Measurements from ENCODE around the gene EPHB2.

EPHB2 gene

DNA sequence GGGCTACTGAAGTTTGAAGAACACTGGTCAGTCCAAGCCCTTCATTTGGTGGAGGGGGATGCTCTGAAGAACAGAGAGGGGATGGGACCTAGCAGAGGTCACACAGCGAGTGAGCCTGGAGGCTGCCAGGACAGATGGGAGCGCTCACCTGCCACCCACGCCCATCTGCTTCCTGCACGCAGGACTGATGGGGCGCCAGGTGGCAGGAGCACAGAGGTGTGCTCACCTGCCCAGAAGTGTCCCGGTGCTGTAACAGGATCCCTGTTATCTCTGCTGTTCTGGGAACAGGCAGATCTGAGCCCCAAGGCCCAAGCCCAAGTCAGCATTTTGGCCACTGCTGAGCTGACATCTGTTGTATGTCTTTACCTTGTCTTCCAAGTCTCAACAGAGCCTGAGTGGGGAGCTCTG, 40.5 kb downstream of the EPHB2 start:
- DNase-seq (ENCODE audit: low read depth in 2 of 2), result no peak

DNA sequence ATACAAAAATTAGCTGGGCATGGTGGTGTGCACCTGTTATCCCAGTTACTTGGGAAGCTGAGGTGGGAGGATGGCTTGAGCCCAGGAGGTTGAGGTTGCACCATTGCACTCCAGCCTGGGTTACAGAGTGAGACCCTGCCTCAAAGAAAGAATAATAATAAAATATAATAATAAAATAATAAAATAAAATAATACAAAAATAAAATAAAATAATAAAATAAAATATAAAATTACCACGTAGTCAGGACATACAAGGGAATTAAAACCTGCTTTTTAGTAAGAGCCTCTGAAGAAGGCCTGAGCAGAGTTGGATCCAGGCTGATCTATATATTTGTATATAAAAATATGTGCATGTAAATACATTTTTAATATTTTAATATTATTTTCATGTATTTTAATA, 41.7 kb downstream of the EPHB2 start:
- no peak for DNase-seq (ENCODE audit: low read depth in 2 of 2)

DNA sequence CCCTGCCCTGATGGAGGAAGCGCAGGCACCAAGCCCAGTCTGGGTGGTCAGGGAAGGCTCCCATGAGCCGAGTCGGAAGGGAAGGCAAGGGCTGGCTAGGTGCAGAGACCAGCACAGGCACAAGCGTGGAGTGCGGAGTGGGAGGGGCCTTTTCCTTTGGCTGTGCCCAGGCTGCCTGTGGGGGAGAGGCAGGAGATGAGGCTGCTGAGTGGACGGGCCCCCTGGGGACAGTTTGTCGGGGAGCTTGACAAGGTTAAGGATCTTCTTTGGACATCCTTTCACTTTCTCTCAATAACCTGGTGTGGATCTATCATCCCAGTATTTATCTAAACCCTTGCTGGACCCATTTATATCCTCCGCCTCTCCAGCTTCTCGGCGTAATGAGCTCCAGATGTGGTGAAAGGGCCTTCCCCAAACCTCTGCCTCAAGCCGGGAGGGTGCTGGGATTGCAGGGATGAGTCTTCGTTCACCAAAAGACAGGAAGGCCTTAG, 42.9 kb downstream of the EPHB2 start:
- DNase-seq (ENCODE audit: low read depth in 2 of 2), result no peak

DNA sequence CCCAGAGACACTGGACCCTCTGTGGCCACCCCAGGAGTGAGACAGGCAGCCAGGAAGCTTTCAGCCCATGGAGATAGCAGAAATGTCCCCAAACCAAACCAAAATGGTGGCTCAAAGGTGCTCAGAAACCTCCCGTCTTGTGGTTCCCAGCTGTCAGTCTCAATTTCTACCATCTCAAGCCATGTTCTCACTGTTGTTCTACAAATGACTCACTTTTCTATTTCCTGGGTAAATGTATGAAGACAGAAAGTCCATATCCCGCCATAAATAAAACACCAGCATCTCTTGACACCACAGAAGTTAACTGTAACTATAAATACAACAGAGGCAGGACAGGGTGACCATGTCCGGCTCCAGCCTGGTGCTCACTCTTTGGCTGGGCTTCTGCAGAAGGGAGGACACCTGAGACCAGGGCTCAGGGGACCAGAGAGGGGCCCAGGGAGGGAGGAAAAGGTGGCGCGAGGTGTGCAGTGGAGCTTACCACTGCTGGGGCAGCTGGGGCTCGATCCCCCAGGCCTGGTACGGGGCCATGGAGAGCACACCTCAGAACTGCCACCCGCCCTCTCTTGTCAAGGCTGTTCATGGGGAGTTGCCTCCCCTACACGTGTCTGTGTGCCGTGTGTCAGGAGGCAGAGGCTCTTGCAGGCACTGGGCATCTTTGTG, 43.6 kb downstream of the EPHB2 start:
- DNase-seq (ENCODE audit: low read depth in 2 of 2), result no peak

DNA sequence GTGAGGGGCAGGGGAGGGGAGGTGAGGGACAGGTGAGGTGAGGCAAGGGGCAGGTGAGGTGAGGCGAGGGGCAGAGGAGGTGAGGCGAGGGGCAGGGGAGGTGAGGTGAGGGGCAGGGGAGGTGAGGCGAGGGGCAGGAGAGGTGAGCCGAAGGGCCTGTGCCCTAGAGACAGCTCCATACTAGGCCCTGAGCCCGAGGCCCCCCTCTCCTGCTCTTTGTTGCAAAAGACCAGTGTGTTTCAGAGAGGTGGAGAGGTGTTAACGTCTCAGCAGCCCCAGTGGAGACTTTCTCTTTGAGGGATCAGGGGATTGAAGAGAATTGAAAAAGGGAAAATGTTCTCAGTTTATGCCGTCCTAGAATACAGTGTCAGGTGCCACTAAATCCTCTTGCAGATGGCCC, 44.2 kb downstream of the EPHB2 start:
- no peak for DNase-seq (ENCODE audit: low read depth in 2 of 2)

DNA sequence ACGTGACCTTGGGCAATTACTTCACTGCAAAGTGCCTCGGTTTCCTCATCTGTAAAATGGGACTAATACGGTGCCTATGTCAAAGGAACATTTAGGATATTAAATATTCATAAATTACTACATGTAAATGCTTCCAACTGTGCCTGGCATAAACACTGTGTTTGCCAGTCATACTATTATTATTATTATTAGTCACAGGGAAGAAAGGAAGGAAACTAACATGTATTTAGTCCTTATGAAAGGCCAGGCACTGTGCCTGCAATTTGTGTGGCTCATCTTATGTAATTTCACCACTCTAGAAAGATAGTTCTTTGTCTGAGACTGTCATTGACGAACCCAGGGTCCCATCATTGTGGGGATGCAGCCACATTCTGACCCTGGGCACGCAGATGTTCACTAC, 45.0 kb downstream of the EPHB2 start:
- no peak for DNase-seq (ENCODE audit: low read depth in 2 of 2)

DNA sequence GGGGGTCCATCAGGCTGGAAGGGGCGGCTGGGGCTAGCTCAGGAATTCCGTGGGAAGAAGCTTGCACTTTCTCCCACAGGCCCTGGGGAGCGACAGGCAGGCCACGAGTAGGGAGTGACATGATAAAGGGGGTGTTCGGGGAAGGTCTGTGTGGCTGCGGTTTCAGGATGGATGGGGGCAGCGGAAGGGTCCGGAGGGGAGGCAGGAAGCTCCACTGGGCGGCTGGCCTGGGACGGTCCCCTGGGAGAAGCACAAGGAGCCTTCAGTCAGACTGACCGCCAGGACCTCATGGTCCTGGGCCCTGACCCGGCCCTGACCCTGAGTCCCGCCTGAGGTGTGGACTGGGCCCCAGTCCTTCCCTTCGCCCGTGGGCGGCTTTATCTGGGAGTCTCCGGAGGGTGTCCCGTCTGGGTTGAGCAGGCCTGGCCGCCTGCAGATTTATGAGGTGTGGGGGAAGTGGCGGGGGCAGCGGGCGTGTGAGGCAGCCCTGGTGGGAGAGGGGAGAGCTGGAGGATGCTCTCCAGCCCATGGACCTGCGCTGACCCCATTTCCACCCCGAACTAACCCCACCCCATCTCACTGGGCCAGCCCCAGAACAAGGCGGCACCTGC, 45.6 kb downstream of the EPHB2 start:
- no peak for DNase-seq (ENCODE audit: low read depth in 2 of 2)

DNA sequence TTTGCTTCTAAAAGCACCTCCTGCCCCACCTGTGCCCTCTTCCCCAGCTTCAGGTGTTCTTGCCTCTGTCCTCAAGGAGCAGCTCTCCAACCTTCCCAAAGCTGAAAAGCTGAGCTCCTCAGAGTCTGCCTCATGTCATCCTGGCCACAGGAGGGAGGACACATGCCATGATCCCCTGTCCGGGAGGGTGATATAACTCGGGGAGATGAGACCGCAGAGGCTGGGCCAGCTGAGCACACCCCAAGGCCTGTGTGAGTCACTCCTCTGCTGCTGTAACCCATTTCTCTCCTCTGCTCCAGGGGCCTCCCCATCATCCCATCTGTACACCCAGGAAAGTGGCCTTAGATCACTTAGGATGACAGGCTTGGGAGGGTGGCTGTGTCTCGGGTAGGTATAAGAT, 49.8 kb downstream of the EPHB2 start:
- no peak for DNase-seq (ENCODE audit: low read depth in 2 of 2)

DNA sequence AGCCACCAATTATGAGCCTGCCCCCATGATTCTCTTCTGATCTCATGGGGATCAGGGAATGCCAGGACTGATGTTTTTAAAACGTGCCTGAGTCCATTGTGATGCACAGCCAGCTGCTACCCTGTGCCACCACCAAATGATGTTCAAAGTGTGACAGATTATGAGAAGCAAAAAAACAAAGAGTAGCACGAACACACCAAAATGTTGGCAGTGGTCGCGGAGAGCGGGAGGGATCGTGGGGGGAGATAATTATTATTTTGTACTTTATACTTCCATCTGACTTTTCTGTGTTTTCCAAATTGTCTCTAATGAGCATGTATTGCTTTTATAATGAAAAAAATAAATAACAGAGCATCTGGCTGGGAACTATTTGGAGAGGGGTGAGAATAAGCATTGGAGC, 50.5 kb downstream of the EPHB2 start:
- DNase-seq (ENCODE audit: low read depth in 2 of 2), result no peak

DNA sequence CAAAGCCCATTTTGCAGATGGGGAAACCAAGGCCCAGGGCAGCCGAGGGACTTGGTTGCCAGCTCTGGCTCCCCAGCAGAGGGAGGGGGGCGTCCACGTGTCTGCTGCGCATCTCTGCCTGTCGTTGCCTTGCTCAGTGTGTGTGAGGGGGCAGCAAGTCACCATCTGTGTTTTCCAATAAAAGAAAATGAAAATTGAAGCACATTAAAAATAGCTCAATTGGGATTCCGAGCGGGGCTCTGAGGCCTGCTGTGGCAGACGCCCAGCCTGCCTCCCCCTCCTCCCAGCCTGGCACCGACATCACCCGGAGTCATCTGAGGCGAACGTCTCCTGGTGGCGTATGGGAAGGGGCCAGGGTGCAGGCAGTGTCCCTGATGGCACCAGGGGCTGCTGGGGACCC, 51.2 kb downstream of the EPHB2 start:
- DNase-seq (ENCODE audit: low read depth in 2 of 2), result no peak

DNA sequence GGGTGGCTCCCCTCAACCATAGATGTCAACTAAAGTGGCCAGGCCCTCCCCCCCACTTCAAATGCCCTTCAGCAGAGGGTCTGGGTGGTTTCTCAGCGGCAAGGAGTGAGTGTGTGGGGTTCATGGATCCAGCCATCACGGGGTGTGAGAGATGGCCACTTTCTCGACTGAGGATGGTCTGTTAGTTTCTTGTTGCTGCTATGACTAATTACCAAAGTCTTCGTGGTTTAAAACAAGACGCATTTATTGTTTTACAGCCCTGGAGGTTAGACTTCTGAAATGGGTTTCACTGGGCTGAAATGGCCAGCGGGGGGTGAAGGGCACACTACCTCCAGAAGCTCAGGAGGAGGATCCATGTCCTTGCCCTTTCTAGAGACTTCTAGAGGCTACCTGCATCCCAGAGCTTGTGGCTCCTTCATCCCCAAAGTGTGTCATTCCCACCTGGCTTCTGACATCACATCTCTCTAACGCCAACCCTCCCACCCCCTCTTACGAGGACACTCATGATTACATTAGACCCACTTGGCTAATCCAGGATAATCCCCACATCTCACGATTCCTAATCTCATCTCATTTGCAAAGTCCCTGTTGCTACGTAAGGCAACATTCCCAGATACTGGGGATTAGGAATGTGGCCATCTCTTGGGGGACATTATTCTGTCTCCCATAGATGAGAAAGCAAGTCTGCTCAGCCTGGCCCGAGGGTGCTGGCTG, 53.0 kb downstream of the EPHB2 start:
- DNase-seq (ENCODE audit: low read depth in 2 of 2), result no peak

DNA sequence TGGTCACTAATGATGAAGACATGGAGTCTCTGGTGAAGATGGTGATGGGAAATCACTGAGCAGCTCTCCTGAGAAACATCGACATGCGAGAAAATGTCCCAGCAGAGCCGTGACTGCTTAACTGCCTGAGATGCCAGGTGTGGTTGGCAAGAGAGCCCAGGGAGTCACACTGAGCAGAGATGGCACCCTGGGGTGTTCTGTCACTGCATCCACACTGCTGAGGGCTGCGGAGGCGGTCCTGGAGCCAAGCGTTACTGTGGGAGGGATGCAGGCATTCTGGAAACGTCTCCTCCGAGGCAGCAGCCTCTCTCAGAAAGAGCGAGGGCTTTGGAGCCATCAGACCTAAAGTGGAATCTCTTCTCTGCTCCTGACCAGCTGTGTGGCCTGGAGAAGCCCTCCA, 57.2 kb downstream of the EPHB2 start:
- DNase-seq (ENCODE audit: low read depth in 2 of 2), result no peak

DNA sequence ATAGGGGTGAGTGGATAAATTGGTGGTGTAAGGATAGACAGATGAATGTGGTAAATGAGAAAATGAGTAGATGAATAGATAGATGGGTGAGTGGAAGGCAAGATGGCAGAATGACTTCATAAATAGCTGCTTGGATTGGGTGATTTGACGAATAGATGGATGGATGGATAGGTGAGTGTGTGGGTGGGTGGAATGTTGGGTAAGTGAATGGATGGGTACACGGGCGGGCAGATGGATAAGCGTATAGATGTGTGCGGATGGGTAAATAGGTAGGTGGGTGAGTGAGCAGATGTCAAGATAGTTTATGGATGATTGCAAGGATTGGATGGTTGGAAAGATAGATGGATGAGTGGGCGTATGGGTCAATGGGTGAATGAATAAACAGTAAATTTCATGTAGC, 59.3 kb downstream of the EPHB2 start:
- no peak for DNase-seq (ENCODE audit: low read depth in 2 of 2)

DNA sequence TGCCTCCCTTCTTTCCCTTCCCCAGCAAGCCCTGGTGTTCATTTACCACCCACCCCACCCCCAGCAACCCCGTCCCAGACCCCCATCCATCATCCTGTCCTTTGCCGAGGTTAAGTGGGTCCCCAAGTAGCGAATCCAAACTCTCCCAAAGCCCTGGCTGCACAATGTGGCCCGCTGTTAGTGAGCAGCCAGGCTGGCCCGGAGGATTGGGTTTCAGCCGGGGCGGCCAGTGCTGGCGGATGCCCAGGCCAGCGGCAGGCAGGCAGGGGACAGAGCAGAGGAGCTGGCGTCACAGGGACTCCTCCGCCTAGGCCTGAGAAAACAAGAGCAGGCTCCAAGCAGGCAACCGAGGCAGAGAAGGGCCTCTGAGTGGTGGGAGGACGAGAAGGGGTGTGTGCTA, 61.4 kb downstream of the EPHB2 start:
- no peak for DNase-seq (ENCODE audit: low read depth in 2 of 2)

DNA sequence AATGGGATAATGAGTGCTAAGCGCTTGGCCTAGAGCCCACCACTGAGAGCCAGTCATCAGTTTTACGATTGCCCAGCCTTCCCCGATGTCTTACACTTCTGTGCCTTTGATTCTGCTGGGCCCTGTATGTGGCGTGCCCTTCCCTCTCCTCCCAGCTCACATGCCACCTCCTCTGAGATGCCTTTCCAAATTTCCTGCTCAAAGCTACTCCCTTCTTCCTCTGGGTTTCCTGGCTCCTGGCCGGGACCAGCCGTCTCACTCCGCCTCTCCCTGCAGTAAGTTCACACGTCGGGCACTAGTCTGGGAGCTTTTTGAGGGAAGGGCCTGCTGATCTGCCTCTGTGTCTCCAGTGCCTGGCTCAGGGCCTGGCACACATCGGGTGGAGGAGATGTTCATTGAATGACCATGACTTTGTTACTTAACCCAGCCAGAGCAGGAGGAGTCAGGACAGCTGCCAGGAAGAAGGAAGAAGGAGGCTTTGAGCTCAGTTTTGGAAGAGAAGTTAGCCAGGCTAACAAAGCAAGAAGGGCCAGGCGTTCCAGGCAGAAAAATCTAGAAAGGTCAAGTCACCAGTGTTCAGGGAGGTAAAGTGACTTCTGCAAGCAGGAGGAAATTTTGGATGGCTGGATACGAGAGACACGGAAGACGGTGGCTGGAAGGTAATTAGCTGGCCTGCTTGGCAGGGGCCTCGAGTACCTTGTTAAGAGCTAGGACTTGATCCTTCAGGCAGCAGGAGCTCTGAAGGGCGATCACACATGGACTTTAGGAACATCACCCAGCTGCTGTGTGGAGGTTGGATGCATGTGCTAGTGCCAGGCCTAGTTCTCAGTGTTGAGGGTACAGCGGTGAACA, 63.6 kb downstream of the EPHB2 start:
- no peak for DNase-seq (ENCODE audit: low read depth in 2 of 2)

DNA sequence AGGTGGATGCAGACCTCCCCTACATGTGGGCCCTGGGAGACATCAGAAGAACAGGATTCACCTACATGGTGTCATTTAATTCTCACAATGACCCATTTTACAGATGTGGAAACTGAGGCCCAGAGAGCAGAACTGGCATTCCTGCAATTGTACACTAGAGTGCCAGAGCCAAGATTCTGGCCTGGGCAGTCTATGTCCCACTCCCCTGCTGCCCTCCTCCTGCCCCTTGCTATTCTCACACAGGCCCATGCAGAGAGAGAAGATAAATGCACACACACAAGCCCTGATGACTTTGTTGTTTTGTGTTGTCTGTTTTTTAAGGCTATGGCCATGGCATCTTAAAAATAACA, 64.2 kb downstream of the EPHB2 start:
- DNase-seq (ENCODE audit: low read depth in 2 of 2), result no peak

DNA sequence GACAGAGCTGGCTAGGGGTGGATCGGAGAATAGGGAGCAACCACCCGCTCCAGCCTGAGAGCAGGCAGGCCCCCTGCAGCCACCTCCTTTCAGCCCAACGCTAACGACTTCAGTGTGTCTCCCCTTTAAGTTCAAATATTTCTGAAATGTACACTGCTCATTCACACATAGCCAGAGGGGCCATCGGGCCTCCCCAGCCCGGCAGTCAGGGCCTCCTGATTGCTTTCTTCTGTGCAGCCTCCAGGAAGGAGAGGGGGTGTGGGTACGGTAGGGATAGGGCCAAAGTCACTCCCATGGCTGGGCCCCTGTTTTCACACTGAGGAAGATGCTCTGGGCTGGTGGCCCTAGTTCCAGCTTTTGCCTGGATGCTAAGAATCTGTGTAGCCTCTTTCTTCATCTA, 64.8 kb downstream of the EPHB2 start:
- no peak for DNase-seq (ENCODE audit: low read depth in 2 of 2)

DNA sequence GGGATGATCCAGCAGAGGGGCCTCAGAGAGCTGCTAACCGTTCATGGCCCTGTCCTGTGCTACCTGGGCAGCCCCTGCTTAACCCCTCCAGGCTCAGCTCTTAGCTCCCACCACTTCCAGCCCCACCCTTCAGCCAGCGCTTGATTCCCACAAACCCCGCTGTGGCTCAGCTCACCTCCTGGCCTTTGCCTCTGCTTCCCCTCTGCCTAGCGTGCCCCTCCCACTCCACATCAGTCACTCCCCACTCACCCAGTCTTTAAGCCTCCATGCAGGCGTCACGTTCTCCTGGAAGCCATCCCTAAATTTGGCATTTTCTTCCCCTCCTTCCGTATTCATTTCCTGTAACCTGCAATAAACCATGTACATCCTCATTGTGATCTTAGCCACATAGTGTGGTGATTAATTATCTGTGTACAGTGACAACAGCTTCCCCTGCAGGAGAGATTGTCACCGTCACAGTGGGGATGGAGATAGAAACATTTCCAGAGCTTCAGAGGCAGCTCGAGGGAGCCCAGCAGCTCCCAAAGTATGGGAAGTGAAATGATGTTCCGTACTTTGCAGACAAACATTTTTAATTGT, 65.5 kb downstream of the EPHB2 start:
- DNase-seq (ENCODE audit: low read depth in 2 of 2), result no peak

DNA sequence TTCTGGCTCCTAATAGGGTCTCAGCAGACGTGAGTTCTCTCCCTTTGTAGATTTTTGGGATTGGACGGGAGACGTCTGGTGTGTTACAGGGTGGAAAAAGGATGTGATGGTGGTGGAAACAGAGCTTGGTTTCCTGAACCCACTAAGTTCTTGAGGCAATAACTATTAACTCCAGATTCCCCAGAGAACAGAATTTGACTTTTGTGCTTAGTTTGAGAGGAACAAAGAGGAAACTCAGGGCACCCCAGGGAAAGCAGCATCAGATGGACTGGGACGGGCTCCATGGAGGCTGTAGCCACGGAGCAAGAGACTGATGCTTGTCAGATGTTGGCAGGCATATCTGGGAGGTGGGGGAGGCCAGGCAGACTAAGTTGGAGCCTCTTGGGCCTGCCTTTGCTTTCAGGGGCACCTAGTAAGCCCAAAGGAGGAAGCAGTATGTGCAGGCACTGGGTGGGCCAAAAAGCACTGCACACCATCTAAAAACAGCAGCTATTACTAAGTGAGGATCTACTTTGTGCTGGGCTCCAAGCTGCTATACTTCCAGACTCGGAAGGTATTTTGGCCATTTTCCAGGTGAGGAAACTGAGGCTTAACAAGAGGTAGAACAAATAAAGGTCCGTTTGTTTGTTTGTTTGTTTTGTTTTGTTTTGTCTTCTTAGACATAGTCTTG, 66.9 kb downstream of the EPHB2 start:
- DNase-seq (ENCODE audit: low read depth in 2 of 2), result no peak

DNA sequence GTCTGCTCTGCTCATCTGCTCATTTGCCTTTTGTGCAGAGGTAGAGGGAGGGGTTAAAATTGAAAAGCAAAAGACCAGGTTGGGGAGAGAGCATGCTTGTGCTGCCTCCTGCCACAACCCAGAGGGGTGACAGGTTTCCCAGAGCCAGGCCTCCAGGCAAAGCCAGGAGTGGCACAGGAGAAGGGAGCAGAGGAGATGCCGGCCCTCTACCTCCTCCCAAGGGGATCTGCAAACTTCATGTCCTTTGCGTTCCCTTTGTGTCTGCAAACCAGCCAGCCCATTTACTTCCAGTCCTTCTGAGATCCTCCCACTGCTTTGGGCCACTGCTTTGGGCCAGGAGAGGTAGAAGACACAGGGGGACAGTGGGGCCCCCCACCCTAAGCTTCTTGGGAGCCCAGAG, 67.8 kb downstream of the EPHB2 start:
- no peak for DNase-seq (ENCODE audit: low read depth in 2 of 2)

DNA sequence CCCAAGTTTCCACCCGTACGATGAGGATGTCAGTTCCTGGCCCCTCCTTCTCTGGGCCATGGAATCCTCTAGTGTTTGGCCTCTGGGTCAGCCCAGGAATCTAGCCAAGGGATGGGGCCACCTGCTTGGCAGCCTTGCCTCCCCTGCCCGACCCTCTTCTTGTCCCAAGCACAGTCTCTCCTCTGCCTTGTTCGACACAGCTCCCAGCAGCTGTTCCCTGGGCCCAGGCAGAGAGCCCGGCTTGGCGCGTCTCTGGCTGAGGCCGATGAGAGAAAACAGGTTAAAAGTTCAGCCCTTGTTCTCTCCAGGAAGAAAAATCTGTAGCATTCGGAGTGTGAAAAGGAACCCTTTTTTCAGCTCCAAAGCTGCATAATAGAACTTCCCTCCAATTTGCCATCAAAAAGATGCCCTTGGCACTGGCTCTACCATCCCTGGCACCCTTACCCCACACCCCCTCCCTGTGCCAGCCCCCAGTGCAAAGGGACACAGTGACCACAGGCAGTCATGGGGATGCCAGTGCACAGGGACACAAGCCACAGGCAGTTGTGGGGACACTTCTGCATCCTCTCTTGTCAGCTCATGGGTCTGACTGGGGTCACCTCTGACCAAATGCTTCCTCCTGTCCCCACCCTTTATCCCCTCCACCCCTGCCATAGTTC, 68.4 kb downstream of the EPHB2 start:
- no peak for DNase-seq (ENCODE audit: low read depth in 2 of 2)
